H1 (cell line): ENCODE measurements around the gene PRTG. TPM values are rescaled to one million over a fixed set of nuclear protein-coding genes. Genes with fewer than 3 reads are reported as not detected.

ENCODE experiments used
- CTCF ChIA-PET: fragments of 300-600 bp; sonication (Branson Sonifier 250); formaldehyde crosslinking; loops from one replicate; lab custom pipeline; 2021; ENCODE audit not compliant: partially characterized antibody; lab: Charles Lee
- POLR2A ChIA-PET: fragments of 300-600 bp; sonication (Branson Sonifier 250); formaldehyde crosslinking; loops from one replicate; lab custom pipeline; 2021; ENCODE audit warnings: inconsistent platforms; ENCODE audit not compliant: partially characterized antibody; lab: Charles Lee
- DNase-seq, 2 experiments: peaks; one replicate each; pipeline versions ENCODE4 v3.0.0 to v3.0.0-alpha.2; 2010 to 2022; ENCODE audit warnings: low spot score in 2 of 2, low read depth in 1 of 2, mixed read lengths in 1 of 2
- FAIRE-seq: peaks from 2 replicates; lab custom pipeline; 2011; peaks lifted over from hg19 to GRCh38; lab: Jason Lieb, UNC
- H2AFZ ChIP-seq: 2 replicates; pipeline ENCODE4 v1.8.1; 2012; ENCODE audit warnings: low read length, inconsistent platforms
- H2AK5ac ChIP-seq: 2 replicates; pipeline ENCODE4 v1.6.1; 2013; ENCODE audit warnings: low read depth, low read length
- H2BK120ac ChIP-seq: replicated peaks from 2 replicates; pipeline ENCODE3; 2013; ENCODE audit warnings: low read depth, low read length, inconsistent platforms
- H2BK12ac ChIP-seq: 2 replicates; pipeline ENCODE4 v1.6.1; 2013; ENCODE audit warnings: low read depth, low read length
- H2BK15ac ChIP-seq: 2 replicates; pipeline ENCODE4 v1.6.1; 2013; ENCODE audit warnings: low read length
- H2BK20ac ChIP-seq: 2 replicates; pipeline ENCODE4 v1.6.1; 2013; ENCODE audit warnings: low read length
- H2BK5ac ChIP-seq: 2 replicates; pipeline ENCODE4 v1.6.1; 2013; ENCODE audit warnings: low read depth, low read length
- H3K14ac ChIP-seq: 2 replicates; pipeline ENCODE4 v1.6.1; 2013; ENCODE audit warnings: inconsistent platforms; ENCODE audit not compliant: insufficient read length
- H3K18ac ChIP-seq: 2 replicates; pipeline ENCODE4 v1.6.1; 2013; ENCODE audit warnings: low read length; ENCODE audit errors: extremely low read depth
- H3K23ac ChIP-seq: 2 replicates; pipeline ENCODE4 v1.6.1; 2013; ENCODE audit warnings: inconsistent platforms; ENCODE audit not compliant: insufficient read length
- H3K23me2 ChIP-seq: 2 replicates; pipeline ENCODE4 v1.6.1; 2013; ENCODE audit warnings: low read depth, low read length
- H3K27ac ChIP-seq: 2 replicates; pipeline ENCODE4 v1.6.1; 2011; ENCODE audit warnings: low read depth, low read length, inconsistent platforms
- H3K27me3 ChIP-seq, 4 experiments: replicated peaks in 1 of 4; 1 replicate in 1 of 4; 2 replicates in 3 of 4; pipeline versions ENCODE4 v1.6.1 to v1.8.1; 2011 to 2013; ENCODE audit warnings: low read length in 3 of 4, mild to moderate bottlenecking in 3 of 4, inconsistent platforms in 2 of 4, mixed read lengths in 2 of 4, moderate library complexity in 1 of 4; ENCODE audit not compliant: control insufficient read depth in 3 of 4, insufficient read depth in 3 of 4; ENCODE audit errors: extremely low read depth in 1 of 4
- H3K36me3 ChIP-seq, 4 experiments: 2 replicates each; pipeline versions ENCODE4 v1.6.1 to v1.8.1; 2011 to 2013; ENCODE audit warnings: mild to moderate bottlenecking in 4 of 4, low read length in 3 of 4, moderate library complexity in 2 of 4, control low read depth in 1 of 4, inconsistent platforms in 1 of 4; ENCODE audit not compliant: insufficient read depth in 4 of 4, control insufficient read depth in 2 of 4
- H3K4ac ChIP-seq: replicated peaks from 2 replicates; pipeline ENCODE3; 2013; ENCODE audit warnings: low read length, low read depth, mixed read lengths, inconsistent platforms; ENCODE audit not compliant: insufficient read length
- H3K4me1 ChIP-seq, 4 experiments: replicated peaks in 1 of 4; 1 replicate in 1 of 4; 2 replicates in 3 of 4; pipeline versions ENCODE4 v1.6.1 to v1.8.1; 2011 to 2013; ENCODE audit warnings: low read length in 3 of 4, inconsistent platforms in 2 of 4, mixed read lengths in 1 of 4; ENCODE audit not compliant: insufficient read depth in 4 of 4, control insufficient read depth in 3 of 4
- H3K4me2 ChIP-seq, 2 experiments: 2 replicates each; pipeline versions ENCODE4 v1.6.1 to v1.8.1; 2011 to 2013; ENCODE audit warnings: low read depth in 2 of 2, low read length in 2 of 2, control low read depth in 1 of 2, inconsistent platforms in 1 of 2, mild to moderate bottlenecking in 1 of 2; ENCODE audit not compliant: insufficient read depth in 1 of 2
- H3K4me3 ChIP-seq, 4 experiments: fragments of 200-600, 300-600 bp in 1 of 4; sonication (generic), shearing (Covaris generic), sonication (Bioruptor Twin) in 1 of 4; 2 replicates each; pipeline versions ENCODE4 v1.5.1 to v1.8.1; 2011 to 2016; ENCODE audit warnings: low read length in 4 of 4, low read depth in 3 of 4, control low read depth in 2 of 4, inconsistent platforms in 2 of 4, mild to moderate bottlenecking in 2 of 4, mixed read lengths in 1 of 4, moderate library complexity in 1 of 4; ENCODE audit not compliant: insufficient read depth in 2 of 4; ENCODE audit errors: extremely low read depth in 1 of 4
- H3K56ac ChIP-seq: replicated peaks from 2 replicates; pipeline ENCODE3; 2013; ENCODE audit warnings: low read depth, mild to moderate bottlenecking, mixed read lengths, low read length, inconsistent platforms; ENCODE audit not compliant: insufficient read length
- H3K79me1 ChIP-seq: 2 replicates; pipeline ENCODE4 v1.6.1; 2013; ENCODE audit warnings: low read depth, low read length, control low read depth
- H3K79me2 ChIP-seq, 2 experiments: 2 replicates each; pipeline versions ENCODE4 v1.6.1 to v1.8.1; 2012 to 2013; ENCODE audit warnings: low read length in 2 of 2, mild to moderate bottlenecking in 2 of 2, inconsistent platforms in 1 of 2; ENCODE audit not compliant: insufficient read depth in 2 of 2, control insufficient read depth in 1 of 2
- H3K9ac ChIP-seq, 4 experiments: replicated peaks in 1 of 4; 1 replicate in 1 of 4; 2 replicates in 3 of 4; pipeline versions ENCODE4 v1.6.1 to v1.8.1; 2011 to 2013; ENCODE audit warnings: low read depth in 3 of 4, low read length in 3 of 4, control low read depth in 2 of 4, mild to moderate bottlenecking in 2 of 4, moderate library complexity in 2 of 4, inconsistent platforms in 1 of 4; ENCODE audit errors: extremely low read depth in 1 of 4
- H3K9me3 ChIP-seq, 2 experiments: 2 replicates each; pipeline versions ENCODE4 v1.6.1 to v1.8.1; 2012 to 2013; ENCODE audit warnings: mild to moderate bottlenecking in 2 of 2, moderate library complexity in 2 of 2, control low read depth in 1 of 2, inconsistent platforms in 1 of 2, low read depth in 1 of 2, low read length in 1 of 2, mixed read lengths in 1 of 2; ENCODE audit not compliant: insufficient read depth in 2 of 2
- H4K20me1 ChIP-seq, 2 experiments: replicated peaks in 1 of 2; 2 replicates each; pipeline versions ENCODE3 to v1.8.1; 2011 to 2013; ENCODE audit warnings: inconsistent platforms in 2 of 2, low read length in 2 of 2, mild to moderate bottlenecking in 1 of 2; ENCODE audit not compliant: insufficient read depth in 2 of 2, control insufficient read depth in 1 of 2
- H4K5ac ChIP-seq: 2 replicates; pipeline ENCODE4 v1.6.1; 2013; ENCODE audit warnings: low read length, low read depth, mixed read lengths, inconsistent platforms; ENCODE audit not compliant: insufficient read length
- H4K8ac ChIP-seq: 2 replicates; pipeline ENCODE4 v1.8.0; 2013; ENCODE audit warnings: mild to moderate bottlenecking, moderate library complexity, low read length, inconsistent platforms; ENCODE audit not compliant: insufficient read depth; ENCODE audit errors: extremely low read depth
- H4K91ac ChIP-seq: replicated peaks from 2 replicates; pipeline ENCODE3; 2013; ENCODE audit warnings: low read length, mixed read lengths, inconsistent platforms; ENCODE audit not compliant: insufficient read length
- JUN ChIP-seq: IDR thresholded peaks from 2 replicates; pipeline ENCODE4 v1.6.1; 2011; ENCODE audit warnings: low read depth, mild to moderate bottlenecking, improper control_type of control experiment, low read length
- WGBS, 2 experiments: shearing (Covaris generic) in 1 of 2; methylation state at CpG; one replicate each; pipeline versions ENCODE4 v1.1.6 to v1.1.7; 2013 to 2015; ENCODE audit warnings: low lambda C conversion rate in 2 of 2, mixed read lengths in 2 of 2, inconsistent platforms in 1 of 2, low coverage in 1 of 2, missing lambda C conversion rate in 1 of 2; ENCODE audit not compliant: insufficient replicate concordance in 2 of 2, insufficient coverage in 1 of 2, insufficient read length in 1 of 2; ENCODE audit errors: extremely low coverage in 1 of 2, missing lambda C conversion rate in 1 of 2; 5-methylcytosine and 5-hydroxymethylcytosine counted together
- polyA plus RNA-seq, 7 experiments: library from polyadenylated mRNA; depleted of rRNA in 3 of 7; stranded (reverse) in 5 of 7; unstranded in 2 of 7; fragments of >200 nt in 5 of 7; fragments of 200-250 nt in 2 of 7; gene quantifications; 1 replicate in 5 of 7; 2 replicates in 1 of 7; 4 replicates in 1 of 7; pipeline versions ENCODE4 v1.2.1 to v1.2.3, GENCODE V29; 2011 to 2013; ENCODE audit warnings: missing spikeins in 2 of 7, mixed read lengths in 2 of 7
- total RNA-seq: library from RNA; stranded (reverse); fragmentation: NEBNext Ultra II Directional; extraction: Animal tissue kit (Norgen Biotek cat#: 25700); gene quantifications from 2 replicates; pipeline ENCODE4 v1.2.1, GENCODE V29; 2021

Gene PRTG
- total and polyA plus RNA-seq, 2 of the 8 experiments (the other 6 are each of a cell fraction or from before 2014, with no cell fraction given), result 3.1 to 3.2 TPM

DNA sequence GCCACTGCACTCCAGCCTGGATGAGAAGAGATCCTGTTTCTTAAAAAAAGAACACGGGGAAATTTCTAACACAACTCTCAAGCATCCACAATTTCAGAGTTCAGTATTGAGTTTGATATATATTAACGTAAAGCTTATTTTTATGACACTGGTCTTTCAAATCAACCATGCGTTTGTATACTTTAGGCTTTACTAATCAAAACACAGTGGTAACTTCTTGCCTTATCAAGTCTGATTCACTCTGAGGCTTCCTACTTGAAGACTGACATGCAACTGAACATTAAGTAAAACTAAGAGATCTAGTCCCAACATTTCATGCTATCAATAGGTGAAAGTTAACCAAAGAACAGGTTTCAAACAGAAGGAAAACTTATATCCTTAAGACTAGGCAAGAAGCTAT, 46.7 kb downstream of the PRTG start:
- no peak overlapping the region for H3K9ac ChIP-seq
- H3K79me2 ChIP-seq, result no peaks in the 10 kb centered on the region
- H3K18ac ChIP-seq, result no peak overlapping the region
- no peak overlapping the region for H2BK120ac ChIP-seq
- ChIA-PET CTCF (interaction anchor here (0.6 to 1.3 kb wide), 5 partner anchors 9 to 123 kb away, joined by 3 to 5 read pairs (median 3); no protein-coding TSS in a partner anchor), POLR2A (interaction anchor here (1.1 kb wide), 1 partner anchor 11 kb away, joined by 3 read pairs; no protein-coding TSS in a partner anchor)
- no peak overlapping the region for H2AFZ ChIP-seq
- H3K4ac ChIP-seq, result no peak overlapping the region
- H3K23ac ChIP-seq, result no peak overlapping the region
- DNase-seq (no peak), FAIRE-seq (peak; percentile 32)
- no peaks in the 10 kb centered on the region for H3K23me2 ChIP-seq
- no peak for TF ChIP-seq JUN
- no peak overlapping the region for H3K14ac ChIP-seq
- no peaks in the 10 kb centered on the region for H3K36me3 ChIP-seq
- H3K4me1 ChIP-seq, result peaks cover 0 to 9% (median 3%) of the 10 kb centered on the region in 4 experiments; a peak in 4 of 7 replicates
- H2BK20ac ChIP-seq, result no peak overlapping the region
- H3K27ac ChIP-seq, result no peak overlapping the region
- H2BK15ac ChIP-seq, result no peak overlapping the region
- no peak overlapping the region for H4K8ac ChIP-seq
- no peak overlapping the region for H3K4me3 ChIP-seq
- no peak overlapping the region for H2BK12ac ChIP-seq
- H4K91ac ChIP-seq, result no peak overlapping the region
- H3K4me2 ChIP-seq, result no peak overlapping the region
- no peaks in the 10 kb centered on the region for H3K79me1 ChIP-seq
- H4K5ac ChIP-seq, result no peak overlapping the region
- no peak overlapping the region for H2AK5ac ChIP-seq
- no peak overlapping the region for H2BK5ac ChIP-seq
- no peaks in the 10 kb centered on the region for H4K20me1 ChIP-seq
- H3K56ac ChIP-seq, result no peak overlapping the region
- WGBS, 2 experiments, result 85% methylated on average over 3 of the region's 3 CpGs; no CpG with 5 or more reads in 1 of the 2 experiments
- H3K27me3 ChIP-seq, result no peaks in the 10 kb centered on the region; a peak in 1 of 7 replicates
- H3K9me3 ChIP-seq, result no peaks in the 10 kb centered on the region
